HEK293 (cell line): ENCODE measurements around the gene ZNF543.

Source experiments
- KLF7 ChIP-seq: fragments of 450-650 bp; formaldehyde crosslinking; IDR thresholded peaks from 2 replicates; pipeline ENCODE4 v1.5.1; 2016; ENCODE audit warnings: missing biosample characterization, missing genetic modification characterization, borderline replicate concordance
- SP7 ChIP-seq: fragments of 450-650 bp; formaldehyde crosslinking; IDR thresholded peaks from 2 replicates; pipeline ENCODE4 v1.5.1; 2016; ENCODE audit warnings: missing biosample characterization, missing genetic modification characterization
- ZNF274 ChIP-seq, 2 experiments: fragments of 200-500 bp in 1 of 2; fragments of 450-650 bp in 1 of 2; sonication (Bioruptor generic) in 1 of 2; formaldehyde crosslinking in 1 of 2; IDR thresholded peaks; 2 replicates each; pipeline versions ENCODE4 v1.5.1 to v1.6.1; 2014 to 2016; ENCODE audit warnings: borderline replicate concordance in 1 of 2, inconsistent platforms in 1 of 2, low read length in 1 of 2, missing biosample characterization in 1 of 2, missing genetic modification characterization in 1 of 2
- TF ChIP-seq, protein P1 (sequence below): IDR thresholded peaks from 2 replicates; pipeline ENCODE4 v1.6.1; 2011; ENCODE audit warnings: mild to moderate bottlenecking, low read depth, low read length, borderline replicate concordance

GRCh38 chr19:57321116-57321515 is 844 bp downstream of the ZNF543 start:
- TF ChIP-seq ZNF274 (IDR thresholded peaks at IDR 0.05; ENCODE audit: low read length) (no peak), ZNF274 (tag by site-specific recombination; IDR thresholded peaks at IDR 0.05; ENCODE audit: borderline replicate concordance) (no peak), SP7 (tag by site-specific recombination) (no peak), KLF7 (tag by site-specific recombination) (no peak)
- TF ChIP-seq, protein P1, sequence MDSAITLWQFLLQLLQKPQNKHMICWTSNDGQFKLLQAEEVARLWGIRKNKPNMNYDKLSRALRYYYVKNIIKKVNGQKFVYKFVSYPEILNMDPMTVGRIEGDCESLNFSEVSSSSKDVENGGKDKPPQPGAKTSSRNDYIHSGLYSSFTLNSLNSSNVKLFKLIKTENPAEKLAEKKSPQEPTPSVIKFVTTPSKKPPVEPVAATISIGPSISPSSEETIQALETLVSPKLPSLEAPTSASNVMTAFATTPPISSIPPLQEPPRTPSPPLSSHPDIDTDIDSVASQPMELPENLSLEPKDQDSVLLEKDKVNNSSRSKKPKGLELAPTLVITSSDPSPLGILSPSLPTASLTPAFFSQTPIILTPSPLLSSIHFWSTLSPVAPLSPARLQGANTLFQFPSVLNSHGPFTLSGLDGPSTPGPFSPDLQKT, result no peak
